ENCODE data around the gene COA8. TPM values are rescaled to one million over a fixed set of nuclear protein-coding genes. Genes with fewer than 3 reads are reported as not detected.
A peak's percentile ranks its signal among the peaks of the same experiment; 100 is the strongest.

COA8 gene
- total and polyA plus RNA-seq, 10 donors: 15.2 to 39.5 (median 22.2) TPM

GRCh38 chr14:103597623-103598377 lies 35.0 kb downstream of the COA8 start:
- 88 to 96% (median 95%) methylated on average over 10 of the region's 10 CpGs for WGBS, 5 donors
- DNase-seq: no peak
- H3K4me3 ChIP-seq: no peak overlapping the region
- H3K27me3 ChIP-seq (replicated peaks in 1 of 7): no peaks in the 10 kb centered on the region
- no peaks in the 10 kb centered on the region for H3K36me3 ChIP-seq
- intact Hi-C loops (cut with DNase I; ENCODE audit: low total_unique reads): no loop called here
- H3K9me3 ChIP-seq: no peaks in the 10 kb centered on the region
- peaks cover 8 to 23% (median 17%) of the 10 kb centered on the region in 6 donors for H3K4me1 ChIP-seq
- H3K27ac ChIP-seq: no peak overlapping the region
- TF ChIP-seq POLR2AphosphoS5 (IDR thresholded peaks at IDR 0.05) (no peak), CTCF (IDR thresholded peaks at IDR 0.05 in 8 of 11, conservative IDR thresholded peaks at IDR 0.05 in 3 of 11) (no peak), POLR2A (IDR thresholded peaks at IDR 0.05) (no peak)

- Histone ChIP-seq H3K4me1 (peaks cover 0 to 4% (median 0%) of the 10 kb centered on the region in 6 donors), H3K9me3 (no peaks in the 10 kb centered on the region), H3K27ac (no peak overlapping the region), H3K36me3 (no peaks in the 10 kb centered on the region), H3K4me3 (no peak overlapping the region), H3K27me3 (replicated peaks in 1 of 7) (no peaks in the 10 kb centered on the region)
- DNase-seq: no peak
- intact Hi-C loops (cut with DNase I; ENCODE audit: low total_unique reads): no loop called here
- TF ChIP-seq POLR2A (IDR thresholded peaks at IDR 0.05): no peak
- no peak for TF ChIP-seq CTCF (IDR thresholded peaks at IDR 0.05 in 8 of 11, conservative IDR thresholded peaks at IDR 0.05 in 3 of 11)
- no peak for TF ChIP-seq POLR2AphosphoS5 (IDR thresholded peaks at IDR 0.05)
- WGBS, 5 donors: 92 to 95% (median 94%) methylated on average over 5 of the region's 5 CpGs
Measured at GRCh38 chr14:103600503-103600902, 37.7 kb downstream of the COA8 start.

DNA sequence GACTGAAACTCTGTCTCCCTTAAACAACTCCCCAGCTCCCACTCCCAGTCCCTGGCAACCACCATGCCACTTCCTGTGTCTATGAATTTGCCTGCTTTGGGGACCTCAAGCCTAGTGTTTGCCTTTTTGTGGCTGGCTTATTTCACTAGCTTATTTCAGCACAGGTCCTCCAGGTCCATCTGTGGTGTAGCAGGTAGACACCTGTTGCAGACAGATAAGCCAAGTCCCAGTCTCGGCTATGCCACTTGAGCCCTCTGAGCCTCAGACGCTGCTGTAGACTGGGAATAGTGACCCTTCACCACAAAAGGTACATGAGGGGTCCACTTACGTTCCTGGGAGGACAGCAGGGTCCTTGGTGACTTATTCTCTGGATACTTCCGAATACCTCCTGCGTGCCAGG lies 41.9 kb downstream of the COA8 start:
- WGBS, 5 donors: 89 to 96% (median 94%) methylated on average over 5 of the region's 5 CpGs
- no peak for DNase-seq
- H3K4me3 ChIP-seq: no peak overlapping the region
- H3K36me3 ChIP-seq: no peaks in the 10 kb centered on the region
- peaks cover 8 to 25% (median 19%) of the 10 kb centered on the region in 6 donors for H3K4me1 ChIP-seq
- H3K27ac ChIP-seq: no peak overlapping the region
- TF ChIP-seq CTCF (IDR thresholded peaks at IDR 0.05 in 8 of 11, conservative IDR thresholded peaks at IDR 0.05 in 3 of 11) (no peak), POLR2AphosphoS5 (IDR thresholded peaks at IDR 0.05) (no peak), POLR2A (IDR thresholded peaks at IDR 0.05) (no peak)
- intact Hi-C loops (cut with DNase I; ENCODE audit: low total_unique reads): no loop called here
- no peaks in the 10 kb centered on the region for H3K9me3 ChIP-seq
- peaks cover 0 to 20% (median 0%) of the 10 kb centered on the region in 7 donors for H3K27me3 ChIP-seq (replicated peaks in 1 of 7)

- intact Hi-C loops (cut with DNase I; ENCODE audit: low total_unique reads): no loop called here
- DNase-seq: peak; percentile 85
- 0 to 2% (median 1%) methylated on average over 22 to 25 of the region's 25 CpGs for whole genome bisulfite sequencing, 5 donors
Measured at GRCh38 chr14:103606963-103607668, 44.4 kb downstream of the COA8 start.

More at GRCh38 chr14:103606963-103607668, 44.4 kb downstream of the COA8 start:
- TF ChIP-seq CTCF (IDR thresholded peaks at IDR 0.05 in 8 of 11, conservative IDR thresholded peaks at IDR 0.05 in 3 of 11) (peak in 7 of 11 experiments; percentile 14 to 37 (median 29)), POLR2AphosphoS5 (IDR thresholded peaks at IDR 0.05) (peak; percentile 65 to 93 (median 91)), POLR2A (IDR thresholded peaks at IDR 0.05) (no peak)
- Histone ChIP-seq H3K9me3 (peaks cover 4 to 18% (median 15%) of the 10 kb centered on the region in 8 donors), H3K27ac (peak overlapping the region in 3 of 8 donors; percentile 30 to 60 (median 33)), H3K4me3 (peak overlapping the region in 7 of 8 donors; percentile 4 to 53 (median 25)), H3K36me3 (no peaks in the 10 kb centered on the region), H3K4me1 (peaks cover 8 to 25% (median 19%) of the 10 kb centered on the region in 6 donors), H3K27me3 (replicated peaks in 1 of 7) (peaks cover 0 to 20% (median 0%) of the 10 kb centered on the region in 7 donors)

All from spleen (tissue), 11 donors.